ENCODE measurements around the gene SETD2. TPM values are rescaled to one million over a fixed set of nuclear protein-coding genes. Genes with fewer than 3 reads are reported as not detected.

Gene SETD2
- polyA plus RNA-seq, 1 donor, result 37.1 TPM

GRCh38 chr3:47006145-47006651 is 157.7 kb downstream of the SETD2 start:
- DNase-seq, result no peak
- H3K9me3 ChIP-seq (ENCODE audit: control insufficient read depth, low read depth, low read length), result no peaks in the 10 kb centered on the region
- peaks cover 9% of the 10 kb centered on the region for H3K4me1 ChIP-seq (ENCODE audit: control insufficient read depth, insufficient read depth, low read length)
- H3K4me3 ChIP-seq (ENCODE audit: low read length), result no peak overlapping the region
- no peaks in the 10 kb centered on the region for H3K27me3 ChIP-seq (ENCODE audit: control insufficient read depth, insufficient read depth, low read length)
- H3K36me3 ChIP-seq (ENCODE audit: control insufficient read depth, insufficient read depth, low read length), result peaks cover 57% of the 10 kb centered on the region
- no CpG with 5 or more reads among the region's 9 CpGs for WGBS (ENCODE audit: insufficient coverage, low lambda C conversion rate)
- no peak overlapping the region for H3K27ac ChIP-seq (ENCODE audit: low read length)

- Histone ChIP-seq H3K4me1 (ENCODE audit: control insufficient read depth, insufficient read depth, low read length) (peaks cover 9% of the 10 kb centered on the region), H3K36me3 (ENCODE audit: control insufficient read depth, insufficient read depth, low read length) (peaks cover 64% of the 10 kb centered on the region), H3K27ac (ENCODE audit: low read length) (no peak overlapping the region), H3K4me3 (ENCODE audit: low read length) (no peak overlapping the region), H3K27me3 (ENCODE audit: control insufficient read depth, insufficient read depth, low read length) (no peaks in the 10 kb centered on the region), H3K9me3 (ENCODE audit: control insufficient read depth, low read depth, low read length) (no peaks in the 10 kb centered on the region)
- no peak for DNase-seq
- WGBS (ENCODE audit: insufficient coverage, low lambda C conversion rate), result no CpG with 5 or more reads among the region's 32 CpGs
Observed at GRCh38 chr3:47005212-47006144, 158.4 kb downstream of the SETD2 start.

GRCh38 chr3:47004369-47005211 is 159.3 kb downstream of the SETD2 start:
- no peak for DNase-seq
- no peaks in the 10 kb centered on the region for H3K9me3 ChIP-seq (ENCODE audit: control insufficient read depth, low read depth, low read length)
- no CpG with 5 or more reads among the region's 17 CpGs for WGBS (ENCODE audit: insufficient coverage, low lambda C conversion rate)
- H3K4me1 ChIP-seq (ENCODE audit: control insufficient read depth, insufficient read depth, low read length), result peaks cover 6% of the 10 kb centered on the region
- H3K27ac ChIP-seq (ENCODE audit: low read length), result no peak overlapping the region
- peaks cover 73% of the 10 kb centered on the region for H3K36me3 ChIP-seq (ENCODE audit: control insufficient read depth, insufficient read depth, low read length)
- H3K4me3 ChIP-seq (ENCODE audit: low read length), result no peak overlapping the region
- no peaks in the 10 kb centered on the region for H3K27me3 ChIP-seq (ENCODE audit: control insufficient read depth, insufficient read depth, low read length)

GRCh38 chr3:47003461-47004368 is 160.2 kb downstream of the SETD2 start:
- peaks cover 12% of the 10 kb centered on the region for H3K4me1 ChIP-seq (ENCODE audit: control insufficient read depth, insufficient read depth, low read length)
- no peaks in the 10 kb centered on the region for H3K27me3 ChIP-seq (ENCODE audit: control insufficient read depth, insufficient read depth, low read length)
- whole genome bisulfite sequencing (ENCODE audit: insufficient coverage, low lambda C conversion rate), result 100% methylated on average over 1 of the region's 27 CpGs
- no peaks in the 10 kb centered on the region for H3K9me3 ChIP-seq (ENCODE audit: control insufficient read depth, low read depth, low read length)
- H3K4me3 ChIP-seq (ENCODE audit: low read length), result no peak overlapping the region
- H3K36me3 ChIP-seq (ENCODE audit: control insufficient read depth, insufficient read depth, low read length), result peaks cover 82% of the 10 kb centered on the region
- no peak for DNase-seq
- H3K27ac ChIP-seq (ENCODE audit: low read length), result no peak overlapping the region

- Histone ChIP-seq H3K9me3 (ENCODE audit: control insufficient read depth, low read depth, low read length) (no peaks in the 10 kb centered on the region), H3K27ac (ENCODE audit: low read length) (no peak overlapping the region), H3K36me3 (ENCODE audit: control insufficient read depth, insufficient read depth, low read length) (peaks cover 77% of the 10 kb centered on the region), H3K4me3 (ENCODE audit: low read length) (no peak overlapping the region), H3K4me1 (ENCODE audit: control insufficient read depth, insufficient read depth, low read length) (peaks cover 13% of the 10 kb centered on the region), H3K27me3 (ENCODE audit: control insufficient read depth, insufficient read depth, low read length) (no peaks in the 10 kb centered on the region)
- no peak for DNase-seq
- no CpG with 5 or more reads among the region's 10 CpGs for WGBS (ENCODE audit: insufficient coverage, low lambda C conversion rate)
Observed at GRCh38 chr3:47003056-47003410, 160.9 kb downstream of the SETD2 start.

GRCh38 chr3:47002171-47003055 is 161.5 kb downstream of the SETD2 start:
- WGBS (ENCODE audit: insufficient coverage, low lambda C conversion rate), result no CpG with 5 or more reads among the region's 35 CpGs
- peaks cover 73% of the 10 kb centered on the region for H3K36me3 ChIP-seq (ENCODE audit: control insufficient read depth, insufficient read depth, low read length)
- DNase-seq, result no peak

GRCh38 chr3:47001731-47002170 is 162.2 kb downstream of the SETD2 start:
- H3K27me3 ChIP-seq (ENCODE audit: control insufficient read depth, insufficient read depth, low read length), result no peaks in the 10 kb centered on the region
- H3K9me3 ChIP-seq (ENCODE audit: control insufficient read depth, low read depth, low read length), result no peaks in the 10 kb centered on the region
- H3K36me3 ChIP-seq (ENCODE audit: control insufficient read depth, insufficient read depth, low read length), result peaks cover 77% of the 10 kb centered on the region
- no CpG with 5 or more reads among the region's 16 CpGs for WGBS (ENCODE audit: insufficient coverage, low lambda C conversion rate)
- H3K4me1 ChIP-seq (ENCODE audit: control insufficient read depth, insufficient read depth, low read length), result peaks cover 17% of the 10 kb centered on the region
- DNase-seq, result no peak
- no peak overlapping the region for H3K4me3 ChIP-seq (ENCODE audit: low read length)
- no peak overlapping the region for H3K27ac ChIP-seq (ENCODE audit: low read length)

More at GRCh38 chr3:47002171-47003055, 161.5 kb downstream of the SETD2 start:
- Histone ChIP-seq H3K27me3 (ENCODE audit: control insufficient read depth, insufficient read depth, low read length) (no peaks in the 10 kb centered on the region), H3K27ac (ENCODE audit: low read length) (no peak overlapping the region), H3K9me3 (ENCODE audit: control insufficient read depth, low read depth, low read length) (no peaks in the 10 kb centered on the region), H3K4me3 (ENCODE audit: low read length) (no peak overlapping the region), H3K4me1 (ENCODE audit: control insufficient read depth, insufficient read depth, low read length) (peaks cover 17% of the 10 kb centered on the region)

- no CpG with 5 or more reads among the region's 25 CpGs for WGBS (ENCODE audit: insufficient coverage, low lambda C conversion rate)
- Histone ChIP-seq H3K4me3 (ENCODE audit: low read length) (no peak overlapping the region), H3K27ac (ENCODE audit: low read length) (no peak overlapping the region), H3K27me3 (ENCODE audit: control insufficient read depth, insufficient read depth, low read length) (no peaks in the 10 kb centered on the region), H3K36me3 (ENCODE audit: control insufficient read depth, insufficient read depth, low read length) (peaks cover 73% of the 10 kb centered on the region), H3K4me1 (ENCODE audit: control insufficient read depth, insufficient read depth, low read length) (peaks cover 17% of the 10 kb centered on the region), H3K9me3 (ENCODE audit: control insufficient read depth, low read depth, low read length) (no peaks in the 10 kb centered on the region)
- DNase-seq, result no peak
Observed at GRCh38 chr3:47000922-47001730, 162.8 kb downstream of the SETD2 start.

Measured in large intestine (tissue), 3 donors.